GM12878 (cell line): ENCODE results near the gene CDK17. TPM values are rescaled to one million over a fixed set of nuclear protein-coding genes. Genes with fewer than 3 reads are reported as not detected.
A peak's percentile ranks its signal among the peaks of the same experiment; 100 is the strongest.

Experiments used
- BACH1 ChIP-seq: fragments of 450-650 bp; IDR thresholded peaks from 2 replicates; pipeline ENCODE4 v1.6.1; 2017; ENCODE audit warnings: mild to moderate bottlenecking, borderline replicate concordance
- CBX3 ChIP-seq: fragments of 200-600 bp; sonication (generic); IDR thresholded peaks from 2 replicates; pipeline ENCODE4 v1.6.1; 2016; ENCODE audit warnings: low read depth, borderline replicate concordance
- CBX5 ChIP-seq: sonication (generic); IDR thresholded peaks from 2 replicates; pipeline ENCODE4 v1.6.1; 2016; ENCODE audit warnings: low read depth, moderate library complexity, mild to moderate bottlenecking, inconsistent platforms
- CHD1 ChIP-seq: IDR thresholded peaks from 2 replicates; pipeline ENCODE4 v1.6.1; 2012; ENCODE audit warnings: low read depth, low read length, improper control_type of control experiment
- CREM ChIP-seq: IDR thresholded peaks from 2 replicates; pipeline ENCODE4 v1.6.1; 2014; ENCODE audit warnings: antibody characterized with exemption, low read depth
- HCFC1 ChIP-seq: fragments of 150-350 bp; IDR thresholded peaks from 2 replicates; pipeline ENCODE4 v1.6.1; 2014; ENCODE audit warnings: low read length
- JUNB ChIP-seq: IDR thresholded peaks from 2 replicates; pipeline ENCODE4 v1.6.1; 2016; ENCODE audit warnings: antibody characterized with exemption, mild to moderate bottlenecking
- JUND ChIP-seq: IDR thresholded peaks from 2 replicates; pipeline ENCODE4 v1.6.1; 2012; ENCODE audit warnings: low read depth, mild to moderate bottlenecking, low read length, improper control_type of control experiment, moderate library complexity
- RUNX3 ChIP-seq: IDR thresholded peaks from 2 replicates; pipeline ENCODE4 v1.6.1; 2012; ENCODE audit warnings: low read length, inconsistent platforms
- SMC3 ChIP-seq: IDR thresholded peaks from 2 replicates; pipeline ENCODE4 v1.6.1; 2011; ENCODE audit warnings: low read length, improper control_type of control experiment, borderline replicate concordance
- SPI1 ChIP-seq: IDR thresholded peaks from 2 replicates; pipeline ENCODE4 v1.6.1; 2011; ENCODE audit warnings: low read depth, mild to moderate bottlenecking, low read length, moderate library complexity, borderline replicate concordance; ENCODE audit not compliant: insufficient read depth
- TCF3 ChIP-seq: IDR thresholded peaks from 2 replicates; pipeline ENCODE4 v1.6.1; 2012; ENCODE audit warnings: low read depth, mild to moderate bottlenecking, low read length, borderline replicate concordance; ENCODE audit not compliant: insufficient read depth
- ZNF24 ChIP-seq: fragments of 450-650 bp; IDR thresholded peaks from 2 replicates; pipeline ENCODE4 v1.6.1; 2017; ENCODE audit warnings: antibody characterized with exemption, mild to moderate bottlenecking
- polyA plus RNA-seq, 11 experiments: library from polyadenylated mRNA; depleted of rRNA in 4 of 11; unstranded in 6 of 11; stranded (reverse) in 5 of 11; fragments of >200 nt; fragmentation: Nextera tagmentation in 4 of 11; fragmentation: Illumina TruSeq in 1 of 11; extraction: Ambion mirVana in 4 of 11; extraction: Trizol in 1 of 11; gene quantifications; 1 replicate in 1 of 11; 2 replicates in 10 of 11; pipeline versions ENCODE4 v1.2.1 to v1.2.3, GENCODE V29; 2011 to 2016; ENCODE audit warnings: inconsistent platforms in 2 of 11, missing spikeins in 2 of 11, low read depth in 1 of 11
- total RNA-seq, 4 experiments: library from RNA; depleted of rRNA in 3 of 4; stranded (reverse); fragments of >200 nt in 3 of 4; fragmentation: Illumina TruSeq in 1 of 4; extraction: Trizol in 1 of 4; gene quantifications; 2 replicates each; pipeline versions ENCODE4 v1.2.1 to v1.2.3, GENCODE V29; 2013 to 2021
- TF ChIP-seq, protein P1 (sequence below): fragments of 450-650 bp; IDR thresholded peaks from 2 replicates; pipeline ENCODE4 v1.6.1; 2016; ENCODE audit warnings: mild to moderate bottlenecking
- TF ChIP-seq, protein P2 (sequence below): IDR thresholded peaks from 2 replicates; pipeline ENCODE4 v1.6.1; 2011; ENCODE audit warnings: mild to moderate bottlenecking, low read depth, low read length, moderate library complexity; ENCODE audit not compliant: insufficient replicate concordance
- TF ChIP-seq, protein P3 (sequence below): IDR thresholded peaks from 2 replicates; pipeline ENCODE4 v1.6.1; 2011; ENCODE audit warnings: borderline replicate concordance, low read depth, mild to moderate bottlenecking, moderate library complexity, mixed read lengths, low read length; ENCODE audit not compliant: insufficient read depth; ENCODE audit errors: extremely low read length

CDK17 gene
- total and polyA plus RNA-seq, 10 of the 15 experiments (the other 5 are each of a cell fraction or from before 2014, with no cell fraction given) = 5.6 to 45.6 (median 18.3) TPM

DNA sequence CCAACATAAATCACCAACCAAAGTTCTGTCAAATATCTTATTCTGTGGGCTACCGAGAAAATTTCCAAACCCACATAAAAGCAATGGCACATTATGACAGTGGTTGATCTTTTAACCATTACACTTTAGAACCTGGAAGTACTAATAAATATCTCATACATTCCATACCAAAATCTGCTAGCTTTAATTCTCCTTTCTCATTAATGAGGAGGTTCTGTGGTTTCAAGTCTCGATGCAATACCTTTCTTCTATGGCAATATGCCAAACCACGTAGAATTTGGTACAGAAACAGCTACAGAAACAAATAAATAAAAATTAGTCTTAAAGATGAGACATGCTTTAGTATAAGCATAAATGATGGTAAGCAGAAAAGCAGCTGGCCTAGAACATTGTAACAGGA is 105.4 kb downstream of the CDK17 start (continued):
- TF ChIP-seq JUND (no peak), CBX5 (no peak), JUNB (no peak), HCFC1 (no peak), CHD1 (no peak), CBX3 (no peak), SPI1 (no peak), TCF3 (no peak), BACH1 (no peak), SMC3 (no peak), CREM (no peak), ZNF24 (peak; percentile 23; the same call in 1 of the 2 replicates), RUNX3 (peak; percentile 63)
- TF ChIP-seq, protein P1, sequence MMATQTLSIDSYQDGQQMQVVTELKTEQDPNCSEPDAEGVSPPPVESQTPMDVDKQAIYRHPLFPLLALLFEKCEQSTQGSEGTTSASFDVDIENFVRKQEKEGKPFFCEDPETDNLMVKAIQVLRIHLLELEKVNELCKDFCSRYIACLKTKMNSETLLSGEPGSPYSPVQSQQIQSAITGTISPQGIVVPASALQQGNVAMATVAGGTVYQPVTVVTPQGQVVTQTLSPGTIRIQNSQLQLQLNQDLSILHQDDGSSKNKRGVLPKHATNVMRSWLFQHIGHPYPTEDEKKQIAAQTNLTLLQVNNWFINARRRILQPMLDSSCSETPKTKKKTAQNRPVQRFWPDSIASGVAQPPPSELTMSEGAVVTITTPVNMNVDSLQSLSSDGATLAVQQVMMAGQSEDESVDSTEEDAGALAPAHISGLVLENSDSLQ = no peak
- TF ChIP-seq, protein P2, sequence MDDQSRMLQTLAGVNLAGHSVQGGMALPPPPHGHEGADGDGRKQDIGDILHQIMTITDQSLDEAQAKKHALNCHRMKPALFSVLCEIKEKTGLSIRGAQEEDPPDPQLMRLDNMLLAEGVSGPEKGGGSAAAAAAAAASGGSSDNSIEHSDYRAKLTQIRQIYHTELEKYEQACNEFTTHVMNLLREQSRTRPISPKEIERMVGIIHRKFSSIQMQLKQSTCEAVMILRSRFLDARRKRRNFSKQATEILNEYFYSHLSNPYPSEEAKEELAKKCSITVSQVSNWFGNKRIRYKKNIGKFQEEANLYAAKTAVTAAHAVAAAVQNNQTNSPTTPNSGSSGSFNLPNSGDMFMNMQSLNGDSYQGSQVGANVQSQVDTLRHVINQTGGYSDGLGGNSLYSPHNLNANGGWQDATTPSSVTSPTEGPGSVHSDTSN = no peak
- TF ChIP-seq, protein P3, sequence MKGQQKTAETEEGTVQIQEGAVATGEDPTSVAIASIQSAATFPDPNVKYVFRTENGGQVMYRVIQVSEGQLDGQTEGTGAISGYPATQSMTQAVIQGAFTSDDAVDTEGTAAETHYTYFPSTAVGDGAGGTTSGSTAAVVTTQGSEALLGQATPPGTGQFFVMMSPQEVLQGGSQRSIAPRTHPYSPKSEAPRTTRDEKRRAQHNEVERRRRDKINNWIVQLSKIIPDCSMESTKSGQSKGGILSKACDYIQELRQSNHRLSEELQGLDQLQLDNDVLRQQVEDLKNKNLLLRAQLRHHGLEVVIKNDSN = no peak
